IMR-90 (cell line): ENCODE measurements around the gene GPR179. TPM values are rescaled to one million over a fixed set of nuclear protein-coding genes. Genes with fewer than 3 reads are reported as not detected.

Source experiments
- ATAC-seq: fragments of 200-7000 bp; cut with Tn5 transposase; 2 replicates; pipeline ENCODE4 v1.9.1; 2020; ENCODE audit warnings: low read depth, mild to moderate bottlenecking, moderate library complexity
- Bru-seq: library from RNA; stranded (reverse); fragments of 400-500 nt; gene quantifications from one replicate; lab custom pipeline; 2021; lab: Mats Ljungman, UMichigan
- BruChase-seq, 2 experiments: library from RNA; stranded (reverse); fragments of 400-500 nt; gene quantifications; one replicate each; lab custom pipeline; 2021; lab: Mats Ljungman, UMichigan
- BruUV-seq: library from RNA; stranded (reverse); fragments of 400-500 nt; replicated peaks from 2 replicates; lab custom pipeline; 2021; lab: Mats Ljungman, UMichigan
- CTCF ChIA-PET: fragments of 300-600 bp; formaldehyde crosslinking; extraction: SDS; loops from one replicate; lab custom pipeline; 2021; ENCODE audit warnings: antibody characterized with exemption; lab: Yijun Ruan, JAX
- POLR2A ChIA-PET: fragments of 300-600 bp; sonication (Branson Sonifier 250); formaldehyde crosslinking; loops from one replicate; lab custom pipeline; 2022; ENCODE audit warnings: antibody characterized with exemption; ENCODE audit not compliant: unreplicated experiment; lab: Charles Lee
- DNase-seq: peaks from one replicate; pipeline ENCODE4 v3.0.0; 2013
- H2AFZ ChIP-seq: replicated peaks from 2 replicates; pipeline ENCODE3; 2013; ENCODE audit warnings: low read length, mild to moderate bottlenecking; ENCODE audit not compliant: poor library complexity
- H2AK5ac ChIP-seq: 2 replicates; pipeline ENCODE4 v1.6.1; 2013; ENCODE audit warnings: low read depth, low read length, inconsistent platforms
- H2AK9ac ChIP-seq: replicated peaks from 2 replicates; pipeline ENCODE3; 2013; ENCODE audit warnings: mild to moderate bottlenecking, low read depth, low read length, moderate library complexity; ENCODE audit not compliant: poor library complexity
- H2BK120ac ChIP-seq: 2 replicates; pipeline ENCODE4 v1.6.1; 2013; ENCODE audit warnings: low read depth, low read length, inconsistent platforms
- H2BK15ac ChIP-seq: 3 replicates; pipeline ENCODE4 v1.6.1; 2013; ENCODE audit warnings: low read depth, low read length, inconsistent platforms
- H2BK20ac ChIP-seq: 2 replicates; pipeline ENCODE4 v1.6.1; 2013; ENCODE audit warnings: low read depth, mild to moderate bottlenecking, inconsistent platforms, low read length, moderate library complexity
- H2BK5ac ChIP-seq: 2 replicates; pipeline ENCODE4 v1.6.1; 2013; ENCODE audit warnings: mild to moderate bottlenecking, low read depth, low read length, inconsistent platforms; ENCODE audit not compliant: poor library complexity, severe bottlenecking
- H3K14ac ChIP-seq: replicated peaks from 2 replicates; pipeline ENCODE4 v1.6.1; 2013; ENCODE audit warnings: low read depth, low read length, inconsistent platforms
- H3K18ac ChIP-seq: 2 replicates; pipeline ENCODE4 v1.6.1; 2013; ENCODE audit warnings: low read depth, low read length, control low read depth
- H3K23ac ChIP-seq: 2 replicates; pipeline ENCODE4 v1.6.1; 2013; ENCODE audit warnings: low read depth, low read length, inconsistent platforms
- H3K27ac ChIP-seq: 2 replicates; pipeline ENCODE4 v1.5.1; 2013; ENCODE audit warnings: mild to moderate bottlenecking, control low read depth, low read length; ENCODE audit not compliant: insufficient read depth
- H3K27me3 ChIP-seq: 2 replicates; pipeline ENCODE4 v1.6.1; 2013; ENCODE audit warnings: low read length; ENCODE audit not compliant: control insufficient read depth, insufficient read depth
- H3K36me3 ChIP-seq: 2 replicates; pipeline ENCODE4 v1.6.1; 2013; ENCODE audit warnings: low read length, mixed read lengths; ENCODE audit not compliant: control insufficient read depth, insufficient read depth
- H3K4ac ChIP-seq: 2 replicates; pipeline ENCODE4 v1.6.1; 2013; ENCODE audit warnings: low read depth, low read length, inconsistent platforms
- H3K4me1 ChIP-seq: 2 replicates; pipeline ENCODE4 v1.6.1; 2013; ENCODE audit warnings: low read length, mixed read lengths; ENCODE audit not compliant: control insufficient read depth, insufficient read depth
- H3K4me2 ChIP-seq: 2 replicates; pipeline ENCODE4 v1.6.1; 2013; ENCODE audit warnings: low read depth, mild to moderate bottlenecking, control low read depth, low read length, moderate library complexity
- H3K4me3 ChIP-seq: 2 replicates; pipeline ENCODE4 v1.5.1; 2013; ENCODE audit warnings: low read depth, mild to moderate bottlenecking, control low read depth, low read length, moderate library complexity; ENCODE audit not compliant: insufficient read depth
- H3K56ac ChIP-seq: 2 replicates; pipeline ENCODE4 v1.6.1; 2013; ENCODE audit warnings: low read length, inconsistent platforms; ENCODE audit not compliant: insufficient read depth; ENCODE audit errors: extremely low read depth
- H3K79me1 ChIP-seq, 2 experiments: 2 replicates each; pipeline ENCODE4 v1.6.1; 2013; ENCODE audit warnings: low read length in 2 of 2, inconsistent platforms in 1 of 2, low read depth in 1 of 2
- H3K9ac ChIP-seq: 2 replicates; pipeline ENCODE4 v1.6.1; 2013; ENCODE audit warnings: low read depth, low read length, control low read depth
- H3K9me1 ChIP-seq: 2 replicates; pipeline ENCODE4 v1.6.1; 2013; ENCODE audit warnings: low read length, inconsistent platforms; ENCODE audit not compliant: insufficient read depth
- H3K9me3 ChIP-seq: 2 replicates; pipeline ENCODE4 v1.6.1; 2013; ENCODE audit warnings: low read length; ENCODE audit not compliant: control insufficient read depth, insufficient read depth
- H4K20me1 ChIP-seq: 2 replicates; pipeline ENCODE4 v1.6.1; 2013; ENCODE audit warnings: low read length, inconsistent platforms; ENCODE audit not compliant: insufficient read depth
- H4K5ac ChIP-seq: 2 replicates; pipeline ENCODE4 v1.6.1; 2013; ENCODE audit warnings: mild to moderate bottlenecking, low read depth, low read length, control low read depth
- H4K8ac ChIP-seq, 2 experiments: 2 replicates each; pipeline ENCODE4 v1.6.1; 2013; ENCODE audit warnings: low read depth in 2 of 2, low read length in 2 of 2, control low read depth in 1 of 2, inconsistent platforms in 1 of 2
- H4K91ac ChIP-seq: 2 replicates; pipeline ENCODE4 v1.6.1; 2013; ENCODE audit warnings: low read depth, low read length, inconsistent platforms; ENCODE audit not compliant: insufficient read depth
- BHLHE40 ChIP-seq: fragments of 150-350 bp; IDR thresholded peaks from 2 replicates; pipeline ENCODE4 v1.6.1; 2016; ENCODE audit warnings: mild to moderate bottlenecking, low read depth, low read length
- RAD21 ChIP-seq: IDR thresholded peaks from 2 replicates; pipeline ENCODE4 v1.6.1; 2012; ENCODE audit warnings: low read length, improper control_type of control experiment
- RFX5 ChIP-seq: IDR thresholded peaks from 2 replicates; pipeline ENCODE4 v1.8.0; 2012; ENCODE audit warnings: low read depth, mild to moderate bottlenecking, low read length, moderate library complexity
- WGBS, 2 experiments: methylation state at CpG; one replicate each; pipeline versions ENCODE4 v1.1.5 to v1.1.7; 2013; ENCODE audit warnings: missing lambda C conversion rate in 2 of 2; ENCODE audit not compliant: insufficient read length in 1 of 2; ENCODE audit errors: extremely low coverage in 2 of 2; 5-methylcytosine and 5-hydroxymethylcytosine counted together
- dilution Hi-C: fragments of 300-500 bp; cut with HindIII; formaldehyde crosslinking; loops from one replicate; pipeline ENCODE4 v1.14.3; 2018; ENCODE audit warnings: low sequenced_read_pairs; ENCODE audit not compliant: unreplicated experiment
- in situ Hi-C: fragments of 300-500 bp; cut with MboI; formaldehyde crosslinking; loops from 3 replicates; pipeline ENCODE4 v1.14.3; 2019; ENCODE audit warnings: low sequenced_read_pairs, inconsistent platforms, mixed read lengths
- intact Hi-C: fragments of 100-400 bp; cut with micrococcal nuclease; formaldehyde crosslinking; loops from 2 replicates; pipeline ENCODE4 v1.10.0; 2022
- long read RNA-seq: library from polyadenylated mRNA; unstranded; transcript quantifications from one replicate; pipeline ENCODE4 v2.0.0, GENCODE V29; 2021; ENCODE audit not compliant: unreplicated experiment
- polyA plus RNA-seq, 3 experiments: library from polyadenylated mRNA; depleted of rRNA; stranded (reverse); fragments of >200 nt; gene quantifications; 2 replicates each; pipeline ENCODE4 v1.2.3, GENCODE V29; 2012; ENCODE audit warnings: low replicate concordance in 1 of 3
- total RNA-seq: library from RNA; depleted of rRNA; stranded (reverse); fragments of >200 nt; gene quantifications from 2 replicates; pipeline ENCODE4 v1.2.3, GENCODE V29; 2012; rRNA removed
- TF ChIP-seq, protein P1 (sequence below): fragments of 150-350 bp; IDR thresholded peaks from 2 replicates; pipeline ENCODE4 v1.6.1; 2016; ENCODE audit warnings: low read depth, mild to moderate bottlenecking, low read length, moderate library complexity, borderline replicate concordance

Gene GPR179, protein sequence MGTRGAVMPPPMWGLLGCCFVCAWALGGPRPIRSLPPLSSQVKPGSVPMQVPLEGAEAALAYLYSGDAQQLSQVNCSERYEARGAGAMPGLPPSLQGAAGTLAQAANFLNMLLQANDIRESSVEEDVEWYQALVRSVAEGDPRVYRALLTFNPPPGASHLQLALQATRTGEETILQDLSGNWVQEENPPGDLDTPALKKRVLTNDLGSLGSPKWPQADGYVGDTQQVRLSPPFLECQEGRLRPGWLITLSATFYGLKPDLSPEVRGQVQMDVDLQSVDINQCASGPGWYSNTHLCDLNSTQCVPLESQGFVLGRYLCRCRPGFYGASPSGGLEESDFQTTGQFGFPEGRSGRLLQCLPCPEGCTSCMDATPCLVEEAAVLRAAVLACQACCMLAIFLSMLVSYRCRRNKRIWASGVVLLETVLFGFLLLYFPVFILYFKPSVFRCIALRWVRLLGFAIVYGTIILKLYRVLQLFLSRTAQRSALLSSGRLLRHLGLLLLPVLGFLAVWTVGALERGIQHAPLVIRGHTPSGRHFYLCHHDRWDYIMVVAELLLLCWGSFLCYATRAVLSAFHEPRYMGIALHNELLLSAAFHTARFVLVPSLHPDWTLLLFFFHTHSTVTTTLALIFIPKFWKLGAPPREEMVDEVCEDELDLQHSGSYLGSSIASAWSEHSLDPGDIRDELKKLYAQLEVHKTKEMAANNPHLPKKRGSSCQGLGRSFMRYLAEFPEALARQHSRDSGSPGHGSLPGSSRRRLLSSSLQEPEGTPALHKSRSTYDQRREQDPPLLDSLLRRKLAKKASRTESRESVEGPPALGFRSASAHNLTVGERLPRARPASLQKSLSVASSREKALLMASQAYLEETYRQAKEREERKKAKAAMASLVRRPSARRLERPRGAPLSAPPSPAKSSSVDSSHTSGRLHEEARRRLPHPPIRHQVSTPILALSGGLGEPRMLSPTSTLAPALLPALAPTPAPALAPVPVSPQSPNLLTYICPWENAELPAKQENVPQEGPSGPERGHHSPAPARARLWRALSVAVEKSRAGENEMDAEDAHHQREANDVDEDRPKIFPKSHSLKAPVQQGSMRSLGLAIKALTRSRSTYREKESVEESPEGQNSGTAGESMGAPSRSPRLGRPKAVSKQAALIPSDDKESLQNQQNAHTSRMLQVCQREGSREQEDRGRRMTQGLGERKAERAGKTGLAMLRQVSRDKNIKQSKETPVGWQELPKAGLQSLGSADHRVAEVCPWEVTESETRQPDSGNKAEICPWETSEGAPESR (N-terminal part only)
- total RNA-seq (not detected in 2 replicates), polyA plus RNA-seq (2012; rRNA removed) (not detected in 2 replicates), Bru-seq, nascent RNA (percentile 14 among the genes with signal in this experiment), BruChase-seq, experiment 1, labeled RNA remaining after a 6-hour chase (percentile 24 among the genes with signal in this experiment), BruChase-seq, experiment 2, labeled RNA remaining after a 2-hour chase (percentile 15 among the genes with signal in this experiment)
- under 0.01 and 0.01 TPM in 2 replicates for polyA plus RNA-seq (2012; cell fraction: cytosol; rRNA removed)
- 0.03 and 0.04 TPM in 2 replicates for polyA plus RNA-seq (2012; cell fraction: nucleus; rRNA removed; ENCODE audit: low replicate concordance)
- long read RNA-seq: 0 reads

DNA sequence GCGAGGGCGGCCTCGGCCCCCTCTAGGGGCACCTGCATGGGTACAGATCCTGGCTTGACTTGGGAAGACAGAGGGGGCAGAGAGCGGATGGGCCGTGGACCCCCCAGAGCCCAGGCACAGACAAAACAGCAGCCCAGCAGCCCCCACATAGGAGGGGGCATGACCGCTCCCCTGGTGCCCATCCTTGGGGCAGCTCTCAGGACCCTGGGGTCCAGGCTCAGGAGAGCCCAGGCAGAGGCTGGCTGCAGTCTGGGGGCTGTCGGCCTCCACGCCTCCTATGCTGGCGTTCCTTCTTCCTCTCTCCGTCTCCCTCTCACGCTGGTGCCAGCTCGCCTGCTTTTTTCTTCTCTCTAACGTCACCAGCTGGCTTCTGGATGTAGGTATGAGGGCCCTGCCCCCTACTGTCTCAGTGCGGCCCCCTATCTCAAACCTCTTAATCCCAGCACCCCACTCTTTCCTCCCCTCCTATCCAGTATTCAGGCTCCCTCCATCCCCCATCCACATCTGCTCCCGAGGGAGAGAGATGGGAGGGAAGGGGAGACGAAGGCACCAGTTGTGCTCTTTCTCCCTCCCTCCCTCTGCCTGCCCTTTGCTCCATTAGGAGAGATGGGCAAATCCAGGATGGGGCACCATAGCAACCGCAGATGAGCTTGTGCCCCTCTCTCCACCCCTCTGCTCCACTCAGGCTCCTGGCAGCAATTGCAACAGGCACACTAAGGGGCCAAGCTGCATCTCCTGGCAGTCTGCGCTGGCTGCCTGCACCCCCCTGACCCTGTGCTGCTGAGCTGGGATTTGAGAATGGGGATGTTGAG, at the start of gene GPR179:
GPR179 (minus strand) TSS at position 349 of the 812 bp plus-strand sequence; CDS start at position 182, 167 bp downstream.
- Histone ChIP-seq H2BK15ac (no peak within 1 kb of the TSS), H4K8ac (no peak within 1 kb of the TSS), H4K91ac (no peak within 1 kb of the TSS), H3K36me3 (no peaks in the 10 kb centered on the region), H2BK5ac (no peak within 1 kb of the TSS), H2AK5ac (no peak within 1 kb of the TSS), H4K5ac (no peak within 1 kb of the TSS), H4K20me1 (no peaks in the 10 kb centered on the region), H3K4ac (no peak within 1 kb of the TSS), H3K4me3 (no peak within 1 kb of the TSS), H3K14ac (no peak within 1 kb of the TSS), H2AFZ (no peak within 1 kb of the TSS), H3K23ac (no peak within 1 kb of the TSS), H3K18ac (no peak within 1 kb of the TSS), H3K9me1 (no peaks in the 10 kb centered on the region), H3K27me3 (peaks cover 28% of the 10 kb centered on the region), H2BK20ac (no peak within 1 kb of the TSS), H3K56ac (no peak within 1 kb of the TSS), H2BK120ac (no peak within 1 kb of the TSS), H3K79me1 (no peaks in the 10 kb centered on the region), H3K9me3 (no peaks in the 10 kb centered on the region), H3K9ac (no peak within 1 kb of the TSS), H3K27ac (no peak within 1 kb of the TSS), H2AK9ac (no peak within 1 kb of the TSS), H3K4me2 (no peak within 1 kb of the TSS), H3K4me1 (no peaks in the 10 kb centered on the region)
- CTCF ChIA-PET: interaction anchor here (1.0 kb wide), 1 partner anchor 71 kb away, joined by 4 read pairs; no protein-coding TSS in a partner anchor
- BruUV-seq: no TSS peak
- dilution Hi-C loops (no loop called here), intact Hi-C loops (no loop called here), in situ Hi-C loops (no loop called here)
- TF ChIP-seq RAD21 (no peak), RFX5 (no peak), BHLHE40 (no peak)
- TF ChIP-seq, protein P1, sequence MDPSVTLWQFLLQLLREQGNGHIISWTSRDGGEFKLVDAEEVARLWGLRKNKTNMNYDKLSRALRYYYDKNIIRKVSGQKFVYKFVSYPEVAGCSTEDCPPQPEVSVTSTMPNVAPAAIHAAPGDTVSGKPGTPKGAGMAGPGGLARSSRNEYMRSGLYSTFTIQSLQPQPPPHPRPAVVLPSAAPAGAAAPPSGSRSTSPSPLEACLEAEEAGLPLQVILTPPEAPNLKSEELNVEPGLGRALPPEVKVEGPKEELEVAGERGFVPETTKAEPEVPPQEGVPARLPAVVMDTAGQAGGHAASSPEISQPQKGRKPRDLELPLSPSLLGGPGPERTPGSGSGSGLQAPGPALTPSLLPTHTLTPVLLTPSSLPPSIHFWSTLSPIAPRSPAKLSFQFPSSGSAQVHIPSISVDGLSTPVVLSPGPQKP: no peak
- 55% methylated on average over 4 of the region's 18 CpGs; no CpG with 5 or more reads in 1 of the 2 experiments for WGBS, 2 experiments
- ATAC-seq (no peak), DNase-seq (no peak)
- POLR2A ChIA-PET: no interaction called here
